Nucleus accumbens (tissue), 56 donors: ENCODE results near the gene LRBA.

Source experiments
- DNase-seq, 56 donors: peaks; one replicate each; lab custom pipeline; 2025; lab: John Stamatoyannopoulos, UW

The LRBA gene

GRCh38 chr4:150264595-150265161 is 750.4 kb downstream of the LRBA start:
- DNase-seq: no peak

- DNase-seq: no peak
Measured at GRCh38 chr4:150262611-150263010, 752.5 kb downstream of the LRBA start.

GRCh38 chr4:150261571-150261970 is 753.5 kb downstream of the LRBA start:
- no peak for DNase-seq

GRCh38 chr4:150259861-150260567 is 755.1 kb downstream of the LRBA start:
- DNase-seq: no peak

- DNase-seq: no peak
Measured at GRCh38 chr4:150258569-150258968, 756.5 kb downstream of the LRBA start.

- DNase-seq: peak in 1 of 56 donors; percentile 13
Measured at GRCh38 chr4:150256841-150257730, 758.0 kb downstream of the LRBA start.

GRCh38 chr4:150256225-150256620 is 758.9 kb downstream of the LRBA start:
- no peak for DNase-seq

GRCh38 chr4:150255610-150256224 is 759.4 kb downstream of the LRBA start:
- DNase-seq: no peak

GRCh38 chr4:150253965-150254630 is 761.0 kb downstream of the LRBA start:
- no peak for DNase-seq

GRCh38 chr4:150253416-150253815 is 761.7 kb downstream of the LRBA start:
- no peak for DNase-seq

- no peak for DNase-seq
Measured at GRCh38 chr4:150252741-150253140, 762.3 kb downstream of the LRBA start.

- no peak for DNase-seq
Measured at GRCh38 chr4:150252306-150252705, 762.8 kb downstream of the LRBA start.

- peak in 16 of 56 donors; percentile 11 to 59 (median 28) for DNase-seq
Measured at GRCh38 chr4:150251752-150252190, 763.3 kb downstream of the LRBA start.

GRCh38 chr4:150250998-150251651 is 764.0 kb downstream of the LRBA start:
- DNase-seq: peak in 2 of 56 donors; percentile 6 to 18

GRCh38 chr4:150250293-150250997 is 764.6 kb downstream of the LRBA start:
- no peak for DNase-seq

- no peak for DNase-seq
Measured at GRCh38 chr4:150248181-150248580, 766.9 kb downstream of the LRBA start.

GRCh38 chr4:150247184-150247583 is 767.9 kb downstream of the LRBA start:
- DNase-seq: no peak

- DNase-seq: no peak
Measured at GRCh38 chr4:150244600-150244999, 770.5 kb downstream of the LRBA start.

GRCh38 chr4:150243932-150244331 is 771.2 kb downstream of the LRBA start:
- no peak for DNase-seq
